GM12875 (cell line): ENCODE data around the gene MDH2.
"Not testable (repeated sequence)": the region's sequence is repeated elsewhere in the genome, so short reads cannot be mapped to it uniquely, and the experiment has no call there.

ENCODE experiments used
- H3K4me3 ChIP-seq: one replicate; pipeline ENCODE4 v1.5.1; 2011; ENCODE audit warnings: low read depth, low read length, control low read depth
- TF ChIP-seq, protein P1 (sequence below): IDR thresholded peaks from 2 replicates; pipeline ENCODE4 v1.5.1; 2011; ENCODE audit warnings: low read depth, mild to moderate bottlenecking, control low read depth, inconsistent platforms, low read length, moderate library complexity, borderline replicate concordance; ENCODE audit not compliant: insufficient read depth

Gene MDH2

DNA sequence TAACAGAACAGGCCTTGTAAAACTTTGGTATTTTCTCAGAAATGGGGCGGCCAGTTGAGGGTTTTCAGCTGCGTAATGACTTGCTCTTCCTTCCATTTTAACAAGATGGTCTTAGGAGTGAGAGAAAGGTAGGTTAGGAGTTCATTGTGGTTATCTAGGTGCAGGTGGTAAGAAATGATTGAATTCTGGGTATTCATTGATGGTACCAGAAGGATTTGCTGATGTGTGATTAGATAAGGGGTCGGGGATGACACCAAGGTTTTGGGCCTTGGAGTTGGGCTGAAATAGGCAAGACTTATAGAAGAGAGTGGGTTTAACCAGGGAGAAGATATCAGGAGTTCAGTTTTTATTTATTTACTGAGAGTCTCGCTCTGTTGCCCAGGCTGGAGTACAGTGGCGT, 2.6 kb downstream of the MDH2 start:
- TF ChIP-seq, protein P1, sequence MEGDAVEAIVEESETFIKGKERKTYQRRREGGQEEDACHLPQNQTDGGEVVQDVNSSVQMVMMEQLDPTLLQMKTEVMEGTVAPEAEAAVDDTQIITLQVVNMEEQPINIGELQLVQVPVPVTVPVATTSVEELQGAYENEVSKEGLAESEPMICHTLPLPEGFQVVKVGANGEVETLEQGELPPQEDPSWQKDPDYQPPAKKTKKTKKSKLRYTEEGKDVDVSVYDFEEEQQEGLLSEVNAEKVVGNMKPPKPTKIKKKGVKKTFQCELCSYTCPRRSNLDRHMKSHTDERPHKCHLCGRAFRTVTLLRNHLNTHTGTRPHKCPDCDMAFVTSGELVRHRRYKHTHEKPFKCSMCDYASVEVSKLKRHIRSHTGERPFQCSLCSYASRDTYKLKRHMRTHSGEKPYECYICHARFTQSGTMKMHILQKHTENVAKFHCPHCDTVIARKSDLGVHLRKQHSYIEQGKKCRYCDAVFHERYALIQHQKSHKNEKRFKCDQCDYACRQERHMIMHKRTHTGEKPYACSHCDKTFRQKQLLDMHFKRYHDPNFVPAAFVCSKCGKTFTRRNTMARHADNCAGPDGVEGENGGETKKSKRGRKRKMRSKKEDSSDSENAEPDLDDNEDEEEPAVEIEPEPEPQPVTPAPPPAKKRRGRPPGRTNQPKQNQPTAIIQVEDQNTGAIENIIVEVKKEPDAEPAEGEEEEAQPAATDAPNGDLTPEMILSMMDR = no peak
- H3K4me3 ChIP-seq = no peak overlapping the region

DNA sequence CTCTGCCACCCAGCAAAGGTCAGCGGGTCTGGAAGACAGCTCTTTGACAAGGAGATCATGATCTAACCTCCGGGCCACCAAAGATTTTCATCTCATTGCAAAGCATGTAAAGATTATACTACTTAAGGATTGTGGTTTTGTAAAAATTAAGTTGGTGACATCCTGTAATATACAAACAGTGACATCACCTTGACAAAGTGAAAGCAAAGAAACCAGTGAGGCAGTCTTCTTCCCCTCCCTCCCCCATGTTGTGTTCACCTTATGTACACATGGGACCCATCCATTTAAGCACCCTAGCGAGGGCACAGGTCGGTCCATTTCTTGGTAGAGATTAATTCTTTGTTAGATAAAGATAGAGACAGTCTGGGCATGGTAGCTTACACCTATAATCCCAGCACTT, 3.9 kb downstream of the MDH2 start:
- H3K4me3 ChIP-seq = no peak overlapping the region
- TF ChIP-seq, protein P1 = no peak

DNA sequence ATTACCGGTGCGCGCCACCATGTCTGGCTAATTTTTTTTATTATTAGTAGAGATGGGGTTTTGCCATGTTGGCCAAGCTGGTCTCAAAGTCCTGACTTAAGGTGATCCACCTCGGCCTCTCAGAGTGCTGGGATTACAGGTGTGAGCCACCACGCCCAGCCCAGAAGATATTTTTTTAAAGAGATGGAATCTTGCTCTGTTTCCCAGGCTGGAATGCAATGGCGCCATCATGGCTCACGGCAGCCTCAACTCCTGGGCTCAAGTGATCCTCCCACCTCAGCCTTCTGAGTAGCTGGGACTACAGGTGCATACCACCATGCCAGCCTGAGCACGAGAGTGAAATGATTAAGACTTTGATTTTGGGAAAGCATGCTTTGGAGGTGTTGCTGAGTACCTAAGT, 4.8 kb downstream of the MDH2 start:
- not testable (repeated sequence) for H3K4me3 ChIP-seq

DNA sequence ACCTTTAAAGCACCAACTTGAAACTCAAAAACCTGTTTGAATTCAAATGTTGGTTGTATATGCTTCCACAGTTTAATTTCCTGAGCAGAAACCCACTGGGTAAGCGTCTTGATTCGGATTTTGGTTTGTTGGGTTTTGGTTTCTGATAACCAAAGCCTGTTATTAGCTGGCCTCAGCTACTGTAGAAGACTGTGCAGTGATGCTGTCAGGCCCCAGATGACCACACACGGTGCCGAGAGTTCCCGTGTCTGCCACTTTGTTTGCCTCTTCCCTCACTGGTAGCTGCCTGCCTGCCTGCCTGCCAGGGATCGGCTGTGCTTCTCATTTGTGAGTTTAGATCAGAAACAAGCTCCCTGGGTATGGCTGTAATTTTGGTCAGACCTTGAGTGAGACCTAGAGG, 5.6 kb downstream of the MDH2 start:
- no peak overlapping the region for H3K4me3 ChIP-seq
- TF ChIP-seq, protein P1 = no peak

DNA sequence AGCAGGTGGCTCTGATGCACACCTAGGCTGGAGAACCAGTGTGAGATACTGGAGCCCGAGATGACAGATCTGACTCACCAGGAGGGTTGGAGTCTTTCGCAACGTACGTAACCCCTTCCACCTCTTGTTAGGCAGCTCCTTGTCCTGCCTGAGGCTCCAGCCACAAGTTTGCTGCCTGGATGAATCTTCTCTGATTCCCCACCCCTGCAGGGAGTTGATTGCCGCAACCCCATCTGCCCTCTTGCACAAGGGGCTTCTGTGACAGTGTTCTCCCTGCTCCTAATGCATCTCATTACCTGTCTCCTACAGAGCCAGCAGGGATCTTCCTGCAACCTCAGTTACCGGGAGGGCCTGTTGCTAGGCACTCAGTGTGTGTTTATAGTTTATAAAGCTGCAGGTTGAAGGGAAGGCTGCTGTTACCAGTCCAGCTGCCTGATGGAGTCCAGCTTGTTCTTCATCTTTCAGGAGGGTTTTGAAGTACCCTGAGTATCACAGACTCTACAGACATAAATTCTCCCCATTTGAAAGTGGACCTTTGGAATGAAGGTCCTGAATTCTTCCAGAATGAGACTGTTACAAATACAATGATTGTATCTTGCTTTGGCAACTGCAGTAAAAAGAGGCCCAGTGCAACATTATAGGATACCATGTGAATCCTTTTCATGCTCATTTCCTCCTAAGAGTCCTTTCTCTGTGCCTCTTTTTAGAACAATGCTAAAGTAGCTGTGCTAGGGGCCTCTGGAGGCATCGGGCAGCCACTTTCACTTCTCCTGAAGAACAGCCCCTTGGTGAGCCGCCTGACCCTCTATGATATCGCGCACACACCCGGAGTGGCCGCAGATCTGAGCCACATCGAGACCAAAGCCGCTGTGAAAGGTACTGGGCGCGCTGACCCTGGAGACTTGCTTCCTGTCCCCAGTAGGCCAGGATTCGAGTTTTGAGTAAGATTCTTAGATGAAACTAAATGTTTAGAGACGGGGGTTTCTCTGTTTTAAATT, 6.5 kb downstream of the MDH2 start:
- no peak overlapping the region for H3K4me3 ChIP-seq
- TF ChIP-seq, protein P1 = no peak

DNA sequence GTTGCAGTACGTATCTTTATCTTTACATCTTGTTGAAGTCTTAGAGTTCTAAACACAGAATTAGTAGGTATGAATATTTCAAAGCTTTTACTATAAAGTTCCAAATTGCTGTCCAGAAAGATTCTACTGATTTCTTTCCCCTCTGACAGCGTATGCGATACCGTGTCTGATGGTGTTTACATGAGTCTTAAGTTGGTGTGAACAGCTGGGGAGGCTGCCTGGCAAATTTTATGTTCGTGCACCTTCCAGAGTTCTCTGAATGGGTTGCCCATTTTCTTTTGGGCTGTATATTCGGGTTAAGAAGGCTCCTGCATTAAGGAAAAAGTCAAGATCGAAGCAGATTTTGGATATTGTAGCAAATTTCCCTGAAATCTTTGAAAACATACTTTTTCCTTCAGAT, 8.3 kb downstream of the MDH2 start:
- no peak overlapping the region for H3K4me3 ChIP-seq
- TF ChIP-seq, protein P1 = no peak

DNA sequence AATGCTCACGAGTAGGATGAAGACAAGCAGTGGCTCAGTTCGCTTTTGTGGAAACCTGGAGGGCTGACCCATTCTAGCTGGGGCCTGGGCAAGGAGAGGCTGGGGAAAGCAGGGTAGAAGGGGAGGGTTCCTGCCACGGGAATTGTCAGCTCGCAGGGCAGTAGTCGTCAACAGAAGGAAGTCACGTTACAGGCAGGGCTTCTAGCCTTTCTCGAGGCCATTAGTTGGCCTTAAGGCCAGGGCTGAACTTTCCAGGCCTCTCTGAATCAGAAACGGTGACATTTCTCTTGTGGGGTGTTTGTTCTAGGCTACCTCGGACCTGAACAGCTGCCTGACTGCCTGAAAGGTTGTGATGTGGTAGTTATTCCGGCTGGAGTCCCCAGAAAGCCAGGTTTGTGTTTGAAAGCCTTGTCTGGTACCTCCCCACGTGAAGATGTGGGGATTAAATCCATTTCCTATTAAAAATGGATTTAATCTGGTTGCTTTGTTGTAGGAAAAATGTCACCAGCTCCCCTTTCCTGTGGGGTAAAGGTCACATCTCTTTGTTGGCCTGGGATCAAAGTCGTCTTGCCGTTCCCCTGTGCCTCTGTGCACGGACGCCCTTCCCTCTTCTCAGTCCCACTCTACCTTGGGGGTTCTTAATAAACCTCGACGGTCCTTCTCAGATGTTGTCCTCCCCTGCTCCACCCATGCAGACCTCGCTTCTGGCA, 9.4 kb downstream of the MDH2 start:
- TF ChIP-seq, protein P1 = no peak
- no peak overlapping the region for H3K4me3 ChIP-seq
